GM12891 (cell line): ENCODE data around the gene SLC6A19.

Experiments
- DNase-seq: peaks from one replicate; pipeline ENCODE4 v3.0.0; 2011; ENCODE audit warnings: low spot score; ENCODE audit not compliant: insufficient read length
- FAIRE-seq: peaks from 2 replicates; lab custom pipeline; 2011; peaks lifted over from hg19 to GRCh38; lab: Jason Lieb, UNC
- PAX5 ChIP-seq: IDR thresholded peaks from 2 replicates; pipeline ENCODE4 v1.6.1; 2011; ENCODE audit warnings: low read length, moderate library complexity, mild to moderate bottlenecking; ENCODE audit not compliant: insufficient read depth, severe bottlenecking
- POLR2A ChIP-seq: IDR thresholded peaks from 2 replicates; pipeline ENCODE4 v1.6.1; 2011; ENCODE audit warnings: low read depth, low read length, control low read depth
- POLR2AphosphoS5 ChIP-seq: IDR thresholded peaks from 2 replicates; pipeline ENCODE4 v1.6.1; 2011; ENCODE audit warnings: low read depth, low read length, control low read depth
- POU2F2 ChIP-seq: IDR thresholded peaks from 2 replicates; pipeline ENCODE4 v1.6.1; 2011; ENCODE audit warnings: low read depth, mild to moderate bottlenecking, control low read depth, low read length, moderate library complexity
- SPI1 ChIP-seq: IDR thresholded peaks from 2 replicates; pipeline ENCODE4 v1.6.1; 2011; ENCODE audit warnings: low read depth, low read length, control low read depth
- TAF1 ChIP-seq: IDR thresholded peaks from 2 replicates; pipeline ENCODE4 v1.6.1; 2011; ENCODE audit warnings: low read depth, low read length, control low read depth

Gene SLC6A19

DNA sequence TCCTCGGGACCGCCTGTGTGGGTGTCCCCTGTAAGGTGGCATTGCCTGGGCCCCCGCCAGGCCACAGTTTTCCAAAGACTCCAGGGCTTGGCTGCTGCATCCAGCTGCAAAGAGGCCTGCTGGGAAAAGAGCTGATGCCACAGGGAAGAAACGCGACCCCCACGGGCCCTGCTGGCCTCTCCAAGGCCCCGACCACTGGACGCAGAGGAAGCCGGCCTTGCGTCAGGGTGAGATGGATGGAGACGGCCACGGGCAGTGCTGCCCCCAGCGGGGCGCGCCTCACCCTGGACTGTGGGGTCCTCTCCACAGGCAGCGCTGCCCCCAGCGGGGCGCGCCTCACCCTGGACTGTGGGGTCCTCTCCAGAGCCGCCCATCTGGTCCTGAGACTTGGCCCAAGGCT, 21.3 kb upstream of the SLC6A19 start:
- DNase-seq: no peak
- no peak for TF ChIP-seq TAF1
- no peak for TF ChIP-seq POLR2A
- no peak for TF ChIP-seq POU2F2
- no peak for TF ChIP-seq PAX5
- TF ChIP-seq POLR2AphosphoS5: no peak
- no peak for TF ChIP-seq SPI1
- FAIRE-seq: no peak

DNA sequence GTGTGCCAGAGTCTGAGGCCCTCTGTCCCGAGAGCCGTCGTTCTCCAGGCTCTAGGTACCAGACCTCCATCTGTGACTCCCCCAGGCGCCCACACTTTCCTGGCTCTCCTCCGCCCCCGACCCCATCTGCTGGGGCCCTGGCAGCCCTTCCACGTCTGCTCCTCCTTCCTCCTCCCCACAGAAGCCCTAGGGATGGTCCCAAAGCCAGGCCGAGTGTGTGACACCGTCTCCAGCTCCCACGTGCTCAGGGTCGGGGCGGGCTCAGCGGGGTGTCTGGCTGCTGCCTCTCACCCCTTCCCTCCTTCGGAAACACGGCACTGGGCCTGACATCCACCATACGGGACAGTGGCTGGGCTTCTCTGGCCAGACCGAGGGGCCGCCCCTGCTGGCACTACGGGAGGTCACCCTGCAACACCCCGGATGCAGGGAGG, 20.5 kb upstream of the SLC6A19 start:
- TF ChIP-seq PAX5: no peak
- no peak for TF ChIP-seq TAF1
- TF ChIP-seq POU2F2: no peak
- TF ChIP-seq POLR2A: no peak
- TF ChIP-seq POLR2AphosphoS5: no peak
- DNase-seq (no peak), FAIRE-seq (no peak)

DNA sequence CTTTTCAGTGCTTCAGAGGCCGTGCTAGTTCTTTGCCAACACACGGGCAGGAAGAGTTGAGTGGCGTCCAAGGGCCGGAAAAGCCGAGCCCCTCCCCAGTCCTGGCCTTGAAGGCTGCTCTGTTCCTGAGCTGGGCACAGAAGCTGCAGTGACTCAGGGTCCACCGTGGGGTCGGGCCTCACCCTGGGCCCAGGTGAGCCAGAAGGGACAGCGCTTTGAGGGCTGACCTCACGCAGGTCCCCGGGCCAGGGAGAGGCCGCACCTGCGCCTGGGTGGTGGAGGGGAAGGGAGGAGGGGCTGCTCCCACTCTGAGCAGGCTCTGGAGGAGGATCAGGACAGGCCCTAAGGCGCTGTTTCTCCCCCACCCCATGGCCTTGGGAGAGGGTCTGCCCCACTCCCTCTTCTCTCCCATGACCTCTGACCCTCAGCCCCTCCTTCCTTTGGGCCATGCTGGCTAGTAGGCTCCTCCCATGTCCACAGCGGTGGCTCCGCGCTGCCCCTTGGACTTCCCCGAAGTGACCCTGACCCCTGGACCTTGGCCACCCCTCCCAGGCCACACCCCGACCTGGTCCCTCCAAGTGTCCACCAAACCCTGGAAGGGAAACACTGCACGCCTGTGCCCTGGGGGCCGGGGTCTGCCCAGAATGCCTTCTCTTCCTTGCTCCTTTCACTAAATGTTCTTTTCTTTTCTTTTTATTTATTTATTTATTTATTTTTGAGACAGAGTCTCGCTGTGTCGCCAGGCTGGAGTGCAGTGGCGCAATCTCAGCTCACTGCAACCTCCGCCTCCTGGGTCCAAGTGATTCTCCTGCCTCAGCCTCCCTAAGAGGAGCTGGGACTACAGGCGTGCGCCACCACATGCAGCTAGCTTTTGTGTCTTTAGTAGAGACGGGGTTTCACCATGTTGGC, 19.7 kb upstream of the SLC6A19 start:
- TF ChIP-seq TAF1 (no peak), SPI1 (no peak)
- FAIRE-seq (no peak), DNase-seq (no peak)

DNA sequence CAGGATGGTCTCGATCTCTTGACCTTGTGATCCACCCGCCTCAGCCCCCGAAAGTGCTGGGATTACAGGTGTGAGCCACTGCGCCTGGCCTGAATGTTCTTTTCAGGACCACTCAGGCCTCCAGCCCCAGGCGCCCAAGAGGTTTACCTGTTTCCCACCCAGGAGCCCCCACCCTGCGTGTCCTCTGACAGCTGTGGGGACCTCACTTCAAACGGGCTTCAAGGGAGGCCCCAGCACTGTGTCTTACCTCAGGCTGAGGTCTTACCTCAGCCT, 19.1 kb upstream of the SLC6A19 start:
- DNase-seq (no peak), FAIRE-seq (no peak)
- TF ChIP-seq POLR2AphosphoS5 (no peak), TAF1 (no peak), POU2F2 (no peak), SPI1 (no peak), POLR2A (no peak), PAX5 (no peak)

DNA sequence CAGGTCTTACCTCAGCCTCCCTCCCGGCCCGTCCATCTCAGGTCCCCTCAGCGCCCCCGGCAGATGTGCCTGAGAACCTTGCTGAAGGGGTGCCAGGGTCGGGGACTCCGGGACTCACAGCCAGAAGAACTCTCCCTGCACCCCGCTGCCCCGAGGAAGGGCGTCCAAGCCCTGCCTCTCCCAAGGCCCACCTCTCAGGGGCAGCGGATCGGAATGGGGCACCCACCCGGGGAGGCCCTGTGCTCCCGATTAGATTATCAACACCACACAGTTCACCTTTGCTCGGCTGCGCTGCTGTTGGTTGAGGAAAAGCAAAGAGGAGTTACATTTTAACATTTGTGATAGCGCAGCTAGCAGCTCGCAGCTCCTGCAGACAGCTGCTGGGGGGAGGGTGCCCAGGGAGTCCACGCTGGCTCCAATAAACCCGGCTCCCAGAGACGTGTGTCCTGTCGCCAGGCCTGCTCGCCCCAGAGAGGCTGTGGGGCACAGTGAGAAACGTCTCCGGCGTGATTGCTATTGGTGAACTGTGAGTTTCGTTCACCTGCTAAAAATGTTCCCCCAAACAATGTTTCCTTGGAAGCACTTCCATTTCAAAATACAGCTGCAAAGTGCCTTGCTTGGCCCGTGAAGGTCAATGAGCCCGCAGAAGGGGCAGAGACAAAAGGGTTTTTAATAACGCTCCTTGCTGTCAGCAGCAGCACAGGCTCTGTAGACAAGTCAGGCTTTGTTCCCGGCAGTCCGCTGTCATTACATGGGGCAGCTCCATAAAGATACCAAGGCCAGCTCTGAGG, 18.6 kb upstream of the SLC6A19 start:
- FAIRE-seq (no peak), DNase-seq (no peak)
- no peak for TF ChIP-seq PAX5
- TF ChIP-seq POLR2A: no peak
- no peak for TF ChIP-seq POLR2AphosphoS5
- no peak for TF ChIP-seq TAF1
- no peak for TF ChIP-seq SPI1
- no peak for TF ChIP-seq POU2F2

DNA sequence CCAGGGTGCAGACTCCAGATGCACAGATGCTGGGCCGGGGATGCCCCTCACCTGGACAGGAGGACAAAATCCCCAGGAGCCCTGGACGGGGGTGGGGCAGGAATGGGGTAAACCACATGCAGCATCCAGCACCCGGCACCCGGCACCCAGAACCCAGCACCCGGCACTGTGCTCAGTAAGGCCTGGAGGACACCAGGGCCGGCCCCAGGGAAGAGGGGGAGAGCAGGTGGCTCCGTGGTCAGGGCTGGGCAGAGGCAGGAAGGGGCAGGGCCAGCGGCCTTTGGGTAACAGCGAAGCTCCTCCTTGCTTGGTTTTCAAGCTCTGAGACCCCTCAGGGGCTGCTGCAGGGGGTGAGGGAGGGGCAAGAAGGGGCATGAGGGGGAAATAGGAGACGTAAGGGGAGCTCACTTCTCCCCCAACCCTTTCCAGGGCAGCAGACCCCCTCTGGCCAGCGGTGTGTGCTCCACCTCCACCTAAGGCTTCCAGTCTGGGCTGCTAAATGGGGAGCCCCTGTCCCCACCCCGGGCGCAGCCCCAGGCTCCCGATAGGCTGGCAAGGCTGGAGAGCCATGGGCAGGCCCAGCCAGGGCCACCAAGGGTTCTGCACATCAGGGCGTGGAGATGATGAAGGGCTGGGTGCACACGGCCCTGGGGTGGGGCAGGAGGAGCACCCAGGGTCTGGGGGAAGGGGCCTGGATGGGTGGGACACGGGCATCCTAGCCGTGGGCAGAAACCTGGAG, 17.8 kb upstream of the SLC6A19 start:
- TF ChIP-seq POU2F2: no peak
- no peak for TF ChIP-seq POLR2AphosphoS5
- TF ChIP-seq POLR2A: no peak
- TF ChIP-seq SPI1: no peak
- no peak for TF ChIP-seq PAX5
- no peak for TF ChIP-seq TAF1
- FAIRE-seq (no peak), DNase-seq (no peak)

DNA sequence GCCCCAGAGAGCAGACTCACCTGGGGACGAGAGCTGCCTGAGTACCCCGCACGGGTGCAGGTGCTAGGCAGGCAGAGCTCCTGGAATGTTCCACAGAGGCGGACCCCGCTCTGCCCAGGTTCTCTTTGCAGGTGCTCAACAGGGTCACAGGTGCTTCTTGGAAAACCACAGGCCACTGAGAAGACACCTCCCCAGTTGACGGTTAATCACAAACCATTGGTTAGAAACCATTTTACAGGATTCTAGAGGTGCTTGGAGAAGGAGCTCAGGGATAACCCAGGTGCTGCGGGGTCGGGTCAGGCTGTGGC, 17.3 kb upstream of the SLC6A19 start:
- DNase-seq: no peak
- no peak for FAIRE-seq
- TF ChIP-seq PAX5 (no peak), TAF1 (no peak), SPI1 (no peak), POLR2AphosphoS5 (no peak), POLR2A (no peak), POU2F2 (no peak)

DNA sequence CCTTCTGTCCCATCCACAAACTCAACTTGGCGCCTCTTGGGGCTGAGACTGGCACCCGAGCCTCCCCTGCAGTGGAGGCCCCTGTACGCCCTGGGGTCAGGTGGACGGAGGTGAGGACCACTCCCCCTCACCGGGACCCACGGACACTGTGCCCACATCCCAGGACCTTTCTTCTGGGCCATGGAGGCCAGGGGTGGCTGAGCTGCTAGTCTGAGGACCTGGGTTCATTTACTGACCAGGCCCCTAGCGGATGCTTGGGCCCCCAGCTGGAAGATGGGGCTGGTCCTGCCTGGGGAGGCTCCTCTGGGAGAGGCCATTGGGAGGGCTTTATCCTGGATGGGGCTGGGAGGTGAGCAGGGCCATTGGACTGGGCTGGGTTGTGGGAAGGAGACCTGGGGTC, 16.9 kb upstream of the SLC6A19 start:
- DNase-seq (no peak), FAIRE-seq (no peak)
- TF ChIP-seq POLR2AphosphoS5: no peak
- no peak for TF ChIP-seq TAF1
- no peak for TF ChIP-seq POU2F2
- no peak for TF ChIP-seq POLR2A
- TF ChIP-seq SPI1: no peak
- TF ChIP-seq PAX5: no peak

DNA sequence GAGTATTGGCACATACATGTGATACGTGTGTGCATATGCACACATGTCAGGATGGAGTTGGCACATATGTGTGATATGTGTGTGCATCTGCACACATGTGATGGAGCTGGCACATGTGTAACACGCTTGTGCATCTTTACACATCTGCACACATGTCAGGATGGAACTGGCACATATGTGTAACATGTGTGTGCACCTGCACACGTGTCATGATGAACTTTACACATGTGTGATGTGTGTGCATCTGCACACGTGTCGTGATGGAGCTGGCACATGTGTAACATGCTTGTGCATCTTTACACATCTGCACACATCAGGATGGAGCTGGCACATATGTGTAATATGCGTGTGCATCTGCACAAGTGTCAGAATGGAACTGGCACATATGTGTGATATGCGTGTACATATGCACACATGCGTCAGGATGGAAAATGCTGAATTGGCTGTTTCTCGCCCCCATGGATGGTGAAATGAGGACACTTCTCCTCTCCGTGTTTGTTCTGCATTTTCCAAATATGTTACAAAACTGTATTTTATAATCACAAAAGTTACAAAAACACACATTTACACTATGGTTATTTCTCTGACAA, 16.3 kb upstream of the SLC6A19 start:
- no peak for DNase-seq
- TF ChIP-seq POLR2AphosphoS5: no peak
- TF ChIP-seq POU2F2: no peak
- TF ChIP-seq SPI1: no peak
- TF ChIP-seq PAX5: no peak
- no peak for TF ChIP-seq TAF1
- FAIRE-seq: no peak
